GM18520 (cell line): ENCODE measurements around the gene ZBTB17.

ENCODE experiments used
- ATAC-seq: cut with Tn5 transposase; IDR thresholded peaks from one replicate; pipeline ENCODE4 v1.9.1; 2021; ENCODE audit not compliant: unreplicated experiment

The ZBTB17 gene

GRCh38 chr1:15948595-15949452, 27.1 kb downstream of the ZBTB17 start:
- no peak for ATAC-seq

GRCh38 chr1:15948091-15948591, 27.8 kb downstream of the ZBTB17 start:
- no peak for ATAC-seq

GRCh38 chr1:15947382-15948090, 28.4 kb downstream of the ZBTB17 start:
- ATAC-seq = no peak

GRCh38 chr1:15946571-15947381, 29.1 kb downstream of the ZBTB17 start:
- ATAC-seq = no peak

- no peak for ATAC-seq
Observed at GRCh38 chr1:15945832-15946448, 30.0 kb downstream of the ZBTB17 start.

GRCh38 chr1:15945011-15945831, 30.7 kb downstream of the ZBTB17 start:
- no peak for ATAC-seq

GRCh38 chr1:15944308-15945010, 31.4 kb downstream of the ZBTB17 start:
- no peak for ATAC-seq

- ATAC-seq = no peak
Observed at GRCh38 chr1:15943992-15944307, 32.0 kb downstream of the ZBTB17 start.

GRCh38 chr1:15943328-15943991, 32.4 kb downstream of the ZBTB17 start:
- no peak for ATAC-seq

GRCh38 chr1:15942661-15943327, 33.1 kb downstream of the ZBTB17 start:
- no peak for ATAC-seq

- no peak for ATAC-seq
Observed at GRCh38 chr1:15941899-15942660, 33.8 kb downstream of the ZBTB17 start.

GRCh38 chr1:15941044-15941840, 34.7 kb downstream of the ZBTB17 start:
- no peak for ATAC-seq

- ATAC-seq = no peak
Observed at GRCh38 chr1:15940110-15941043, 35.5 kb downstream of the ZBTB17 start.

- no peak for ATAC-seq
Observed at GRCh38 chr1:15939181-15940109, 36.5 kb downstream of the ZBTB17 start.
